ENCODE results near the gene SLC22A5. TPM values are rescaled to one million over a fixed set of nuclear protein-coding genes. Genes with fewer than 3 reads are reported as not detected.

Gene SLC22A5
- total and polyA plus RNA-seq, 2 of the 8 experiments (the other 6 are each of a cell fraction or from before 2014, with no cell fraction given) = 4.0 to 9.0 TPM

- TF ChIP-seq CHD7 (IDR thresholded peaks at IDR 0.05; ENCODE audit: insufficient replicate concordance, low read length) (no peak), NRF1 (IDR thresholded peaks at IDR 0.05; ENCODE audit: low read depth, low read length) (no peak), SP2 (IDR thresholded peaks at IDR 0.05; ENCODE audit: low read length) (no peak), SUZ12 (IDR thresholded peaks at IDR 0.05; ENCODE audit: low read length) (no peak)
Observed at GRCh38 chr5:132407970-132408369, 38.5 kb downstream of the SLC22A5 start (continued).

Measured in H1 (cell line).